ENCODE measurements around the gene TNFSF4.

DNA sequence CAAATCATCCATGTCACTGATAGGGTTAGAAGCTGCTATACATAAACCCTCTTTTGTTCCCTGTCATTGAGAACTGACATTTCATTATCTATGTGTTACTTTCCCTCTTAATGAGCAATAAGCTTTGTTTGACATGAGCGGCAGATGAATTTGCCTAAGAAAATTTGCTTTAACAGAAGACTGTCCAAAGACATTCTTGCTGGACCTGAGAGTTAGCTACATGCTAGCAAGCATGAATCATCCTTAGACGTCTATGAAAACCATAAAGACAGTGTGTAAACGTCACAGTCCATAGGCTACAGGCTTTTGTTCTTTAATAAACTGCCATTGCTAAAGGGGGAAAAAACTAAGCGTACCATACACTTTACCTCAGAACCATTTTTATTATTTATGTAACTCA, 73.1 kb downstream of the TNFSF4 start:
- TF ChIP-seq GATA3 (IDR thresholded peaks at IDR 0.05; ENCODE audit: low read depth, low read length) (no peak), GATA2 (IDR thresholded peaks at IDR 0.05; ENCODE audit: low read depth, low read length) (no peak)

Measured in SH-SY5Y (cell line).